Heart right ventricle (tissue), 16 donors: ENCODE measurements around the gene GNL2. TPM values are rescaled to one million over a fixed set of nuclear protein-coding genes. Genes with fewer than 3 reads are reported as not detected.
"Not testable (repeated sequence)": the region's sequence is repeated elsewhere in the genome, so short reads cannot be mapped to it uniquely, and the experiment has no call there.

Source experiments
- ATAC-seq, 8 donors: fragments of 200-7000 bp; cut with Tn5 transposase; one replicate each; pipeline ENCODE4 v1.9.1; 2020; ENCODE audit warnings: mild to moderate bottlenecking in 8 of 8, moderate library complexity in 8 of 8, moderate number of reproducible peaks in 1 of 8
- DNase-seq, 2 donors: peaks; one replicate each; pipeline ENCODE4 v3.0.0-alpha.2; 2020
- H3K27ac ChIP-seq, 10 donors: fragments of 200-600 bp; sonication (generic) in 2 of 10; one replicate each; pipeline versions ENCODE4 v1.5.0 to v1.8.0; 2020 to 2022; ENCODE audit warnings: mild to moderate bottlenecking in 3 of 10
- H3K27me3 ChIP-seq, 7 donors: fragments of 200-600 bp; one replicate each; pipeline ENCODE4 v1.8.0; 2021 to 2022; ENCODE audit warnings: mild to moderate bottlenecking in 2 of 7
- H3K36me3 ChIP-seq, 9 donors: fragments of 200-600 bp; sonication (generic) in 1 of 9; one replicate each; pipeline versions ENCODE4 v1.5.0 to v1.8.0; 2020 to 2022; ENCODE audit warnings: mild to moderate bottlenecking in 2 of 9
- H3K4me1 ChIP-seq, 9 donors: fragments of 200-600 bp; sonication (generic) in 1 of 9; one replicate each; pipeline versions ENCODE4 v1.5.0 to v1.8.0; 2020 to 2022; ENCODE audit warnings: mild to moderate bottlenecking in 4 of 9
- H3K4me3 ChIP-seq, 10 donors: fragments of 200-600 bp; sonication (generic) in 2 of 10; one replicate each; pipeline versions ENCODE4 v1.5.0 to v1.8.0; 2020 to 2022; ENCODE audit warnings: mild to moderate bottlenecking in 7 of 10, moderate library complexity in 2 of 10
- H3K9me3 ChIP-seq, 11 donors: fragments of 200-600 bp in 10 of 11; sonication (generic) in 2 of 11; one replicate each; pipeline versions ENCODE4 v1.5.0 to v1.8.0; 2013 to 2022; ENCODE audit warnings: mild to moderate bottlenecking in 2 of 11, control low read depth in 1 of 11, moderate library complexity in 1 of 11
- WGBS, 2 donors: extraction: QIAGEN DNeasy Blood & Tissue Kit; methylation state at CpG; one replicate each; pipeline ENCODE4 v1.1.7; 2013; ENCODE audit warnings: inconsistent platforms in 1 of 2; 5-methylcytosine and 5-hydroxymethylcytosine counted together
- intact Hi-C, 10 donors: fragments of 100-400 bp; cut with DNase I; formaldehyde crosslinking; loops; one replicate each; pipeline versions ENCODE4 v1.11.1 to v1.14.2; 2022
- polyA plus RNA-seq, 2 donors: library from polyadenylated mRNA; stranded (reverse); fragments of 200-250 nt; gene quantifications; one replicate each; pipeline ENCODE4 v1.2.3, GENCODE V29; 2013
- total RNA-seq, 10 donors: library from RNA; stranded (reverse); fragmentation: NEBNext Ultra II Directional in 3 of 10; extraction: Animal tissue kit (Norgen Biotek cat#: 25700) in 3 of 10; gene quantifications; one replicate each; pipeline versions ENCODE4 v1.2.1 to v1.2.4, GENCODE V29; 2021 to 2023
- TF ChIP-seq, protein P1 (sequence below), 9 donors: fragments of 200-600 bp; sonication (generic) in 2 of 9; IDR thresholded peaks; one replicate each; pipeline versions ENCODE4 v1.5.0 to v1.8.0; 2021 to 2022; ENCODE audit warnings: antibody characterized with exemption in 9 of 9, mild to moderate bottlenecking in 5 of 9, moderate library complexity in 1 of 9
- donor health status: Arrhythmogenic right ventricular cardiomyopathy.
- donor health status: ischemic (EF 13 %, LVEDD 7.1; RV severe dilation, severe dysfunction).
- donor health status: healthy with polysubstance abuse.
- donor health status: DM: no; HTN: yes; CAD: no.
- donor health status: DM: no; HTN: no; CAD: no.
- donor health status: ischemic (EF 25% LVEDD 6.9; RV normal size, moderate dysfunction).
- donor health status: ischemic (EF 25% LVEDD 5.7; RV mildly dilated, moderate dysfunction).
- donor health status: healthy.
- donor health status: DM: yes; HTN: yes; CAD: no.
- donor health status: Ischemic cardiomyopathy.
- donor health status: ischemic (EF 35%, LVEDD 5.7; RV mildly dilated, moderate dysfunction).
- donor health status: nonischemic (EF 11% LVEDD 7.7; RV severe dilation, severe dysfunction).
- donor health status: DM: yes; HTN: yes; CAD: no.
- donor health status: PGD.
- donor health status: ischemic (EF 29% LVEDD 5.4; RV normal size, mild dysfunction).
- donor health status: nonischemic (EF 23%, LVEDD 6.1; RV moderate dilation, normal function).

GNL2 gene
- total and polyA plus RNA-seq, 12 donors, result 20.2 to 196 (median 23.1) TPM

DNA sequence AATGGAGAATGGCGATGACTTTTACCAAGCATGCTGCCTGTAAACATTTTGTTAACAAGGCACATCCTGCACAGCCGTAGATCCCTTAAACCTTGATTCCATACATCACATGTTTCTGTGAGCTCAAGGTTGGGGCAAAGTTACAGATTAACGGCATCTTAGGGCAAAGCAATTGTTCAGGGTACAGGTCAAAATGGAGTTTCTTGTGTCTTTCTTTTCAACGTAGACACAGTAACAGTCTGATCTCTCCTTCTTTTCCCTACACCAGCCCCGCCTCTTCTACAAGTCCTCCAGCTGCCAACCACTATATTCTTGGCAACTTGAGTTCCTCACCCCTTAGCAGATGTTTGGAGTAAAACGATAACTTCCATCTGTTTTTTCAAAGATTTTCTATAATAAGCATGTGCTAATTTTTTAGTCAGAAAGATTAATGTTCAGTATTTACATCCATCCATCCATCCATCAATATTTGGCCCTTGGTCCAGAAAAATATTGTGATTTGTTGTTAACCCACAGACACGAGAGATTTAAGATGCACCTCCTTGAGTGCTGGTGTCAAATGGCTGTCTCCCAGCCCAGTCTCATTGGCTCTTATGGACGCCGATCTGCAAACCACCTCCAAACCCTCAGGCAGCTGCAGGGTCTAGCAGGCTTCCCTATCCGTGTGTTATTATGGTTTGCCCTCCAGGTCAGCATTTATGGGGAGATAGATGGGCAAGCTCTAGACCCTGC lies 35.2 kb downstream of the GNL2 start:
- no peak for DNase-seq
- 78 to 83% methylated on average over 10 of the region's 10 CpGs for WGBS, 2 donors
- ATAC-seq, result no peak
- H3K36me3 ChIP-seq, result peaks cover 0 to 36% (median 7%) of the 10 kb centered on the region in 9 donors
- H3K9me3 ChIP-seq, result no peaks in the 10 kb centered on the region
- no peak overlapping the region for H3K4me3 ChIP-seq
- H3K27me3 ChIP-seq, result no peaks in the 10 kb centered on the region
- no peak overlapping the region for H3K27ac ChIP-seq
- TF ChIP-seq, protein P1, sequence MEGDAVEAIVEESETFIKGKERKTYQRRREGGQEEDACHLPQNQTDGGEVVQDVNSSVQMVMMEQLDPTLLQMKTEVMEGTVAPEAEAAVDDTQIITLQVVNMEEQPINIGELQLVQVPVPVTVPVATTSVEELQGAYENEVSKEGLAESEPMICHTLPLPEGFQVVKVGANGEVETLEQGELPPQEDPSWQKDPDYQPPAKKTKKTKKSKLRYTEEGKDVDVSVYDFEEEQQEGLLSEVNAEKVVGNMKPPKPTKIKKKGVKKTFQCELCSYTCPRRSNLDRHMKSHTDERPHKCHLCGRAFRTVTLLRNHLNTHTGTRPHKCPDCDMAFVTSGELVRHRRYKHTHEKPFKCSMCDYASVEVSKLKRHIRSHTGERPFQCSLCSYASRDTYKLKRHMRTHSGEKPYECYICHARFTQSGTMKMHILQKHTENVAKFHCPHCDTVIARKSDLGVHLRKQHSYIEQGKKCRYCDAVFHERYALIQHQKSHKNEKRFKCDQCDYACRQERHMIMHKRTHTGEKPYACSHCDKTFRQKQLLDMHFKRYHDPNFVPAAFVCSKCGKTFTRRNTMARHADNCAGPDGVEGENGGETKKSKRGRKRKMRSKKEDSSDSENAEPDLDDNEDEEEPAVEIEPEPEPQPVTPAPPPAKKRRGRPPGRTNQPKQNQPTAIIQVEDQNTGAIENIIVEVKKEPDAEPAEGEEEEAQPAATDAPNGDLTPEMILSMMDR (IDR thresholded peaks at IDR 0.05), result no peak
- peaks cover 0 to 18% (median 11%) of the 10 kb centered on the region in 9 donors for H3K4me1 ChIP-seq
- intact Hi-C loops, result no loop called here

GRCh38 chr1:37559957-37560379 lies 35.8 kb downstream of the GNL2 start:
- H3K27me3 ChIP-seq, H3K9me3 ChIP-seq, H3K27ac ChIP-seq, H3K4me3 ChIP-seq, ATAC-seq, DNase-seq, intact Hi-C loops: not testable (repeated sequence)
- Histone ChIP-seq H3K36me3 (peaks cover 0 to 30% (median 1%) of the 10 kb centered on the region in 9 donors), H3K4me1 (peaks cover 0 to 18% (median 11%) of the 10 kb centered on the region in 9 donors)
- WGBS, 2 donors, result 54 to 56% methylated on average over 12 of the region's 12 CpGs

DNA sequence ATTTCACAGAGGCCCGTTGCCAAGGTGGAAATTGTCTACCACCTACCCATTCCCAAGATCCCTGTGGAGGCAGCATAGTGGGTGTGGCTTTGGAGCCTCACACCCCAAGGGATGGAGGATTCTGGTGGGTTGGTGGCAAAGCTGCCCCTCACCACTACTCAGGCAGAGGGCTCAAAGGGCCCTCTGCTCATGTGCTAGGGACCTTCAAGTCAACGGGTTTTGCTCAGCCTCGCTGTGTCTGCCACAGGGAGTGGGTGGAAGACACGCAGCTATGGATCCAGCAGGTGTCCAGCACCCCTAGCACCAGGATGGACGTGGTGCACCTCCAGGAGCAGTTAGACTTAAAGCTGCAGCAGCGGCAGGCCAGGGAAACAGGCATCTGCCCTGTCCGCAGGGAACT lies 36.7 kb downstream of the GNL2 start:
- Histone ChIP-seq H3K4me3 (no peak overlapping the region), H3K27ac (no peak overlapping the region), H3K36me3 (peaks cover 0 to 22% (median 0%) of the 10 kb centered on the region in 9 donors), H3K27me3 (no peaks in the 10 kb centered on the region), H3K4me1 (peaks cover 0 to 18% (median 11%) of the 10 kb centered on the region in 9 donors), H3K9me3 (no peaks in the 10 kb centered on the region)
- ATAC-seq (no peak), DNase-seq (no peak)
- 89 to 90% methylated on average over 7 of the region's 7 CpGs for WGBS, 2 donors
- TF ChIP-seq, protein P1 (IDR thresholded peaks at IDR 0.05), result no peak
- intact Hi-C loops, result no loop called here

GRCh38 chr1:37558411-37558810 lies 37.3 kb downstream of the GNL2 start:
- DNase-seq, result no peak
- intact Hi-C loops, result no loop called here
- Histone ChIP-seq H3K27ac (no peak overlapping the region), H3K36me3 (peaks cover 0 to 17% (median 0%) of the 10 kb centered on the region in 9 donors), H3K27me3 (no peaks in the 10 kb centered on the region), H3K4me3 (no peak overlapping the region), H3K9me3 (no peaks in the 10 kb centered on the region), H3K4me1 (peaks cover 3 to 21% (median 11%) of the 10 kb centered on the region in 9 donors)
- TF ChIP-seq, protein P1 (IDR thresholded peaks at IDR 0.05), result no peak
- no peak for ATAC-seq
- WGBS, 2 donors, result 34 to 51% methylated on average over 1 of the region's 1 CpG

DNA sequence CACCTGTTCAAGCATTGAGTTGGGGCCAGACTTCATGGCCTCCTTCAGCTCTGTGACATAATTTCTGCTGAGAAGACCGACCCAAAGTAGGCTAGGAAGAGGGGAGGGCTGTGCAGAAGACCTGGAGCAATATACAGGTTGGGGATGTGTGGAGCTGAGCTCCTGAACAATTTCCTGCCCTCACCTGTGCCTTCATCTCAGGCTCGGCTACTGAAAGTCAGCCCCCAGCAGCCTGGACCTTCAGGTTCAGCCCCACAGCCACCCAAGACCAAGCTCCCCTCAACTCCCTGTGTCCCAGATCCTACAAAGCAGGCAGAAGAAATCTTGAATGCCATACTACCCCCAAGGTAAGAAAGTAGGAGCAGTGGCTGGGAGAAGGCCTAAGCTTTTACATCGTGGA lies 38.3 kb downstream of the GNL2 start:
- peak overlapping the region in 5 of 10 donors; percentile 34 to 49 (median 44) for H3K4me3 ChIP-seq
- WGBS, 2 donors, result 79 to 89% methylated on average over 3 of the region's 3 CpGs
- H3K9me3 ChIP-seq, result no peaks in the 10 kb centered on the region
- intact Hi-C loops, result no loop called here
- peaks cover 0 to 10% (median 0%) of the 10 kb centered on the region in 9 donors for H3K36me3 ChIP-seq
- H3K27me3 ChIP-seq, result no peaks in the 10 kb centered on the region
- TF ChIP-seq, protein P1 (IDR thresholded peaks at IDR 0.05), result no peak
- peaks cover 11 to 31% (median 21%) of the 10 kb centered on the region in 9 donors for H3K4me1 ChIP-seq
- ATAC-seq (no peak), DNase-seq (no peak)
- H3K27ac ChIP-seq, result peak overlapping the region in 3 of 10 donors; percentile 30 to 67 (median 42)
